ENCODE data around the gene PHF14. TPM values are rescaled to one million over a fixed set of nuclear protein-coding genes. Genes with fewer than 3 reads are reported as not detected.
"Not testable (repeated sequence)": the region's sequence is repeated elsewhere in the genome, so short reads cannot be mapped to it uniquely, and the experiment has no call there.

Gene PHF14
- total RNA-seq (10 to 100 TPM in 8 of 9 donors, 1 to 10 TPM in 1; 8.0 to 49.0 (median 31.6) TPM), polyA plus RNA-seq (10 to 100 TPM; 24.3 to 54.5 (median 29.5) TPM)
- long read RNA-seq, donor 1, partial matches to known transcripts, result 0 of 4 reads
- long read RNA-seq, donor 1, other reads (novel, unspliced or antisense), result 0 of 4 reads
- long read RNA-seq, donor 2, partial matches to known transcripts, result 0 of 3 reads
- long read RNA-seq, donor 2, other reads (novel, unspliced or antisense), result 0 of 3 reads
- long read RNA-seq, donor 3, partial matches to known transcripts, result 5 of 7 reads
- long read RNA-seq, donor 3, other reads (novel, unspliced or antisense), result 0 of 7 reads
- long read RNA-seq, donor 4, partial matches to known transcripts, result 1 of 2 reads
- long read RNA-seq, donor 4, other reads (novel, unspliced or antisense), result 1 of 2 reads
- long read RNA-seq, donor 5, full-length matches to known transcripts, result 38 of 46 reads
- long read RNA-seq, donor 5, partial matches to known transcripts, result 7 of 46 reads
- long read RNA-seq, donor 5, other reads (novel, unspliced or antisense), result 1 of 46 reads
- long read RNA-seq, donor 6, partial matches to known transcripts, result 5 of 5 reads
- long read RNA-seq, donor 6, other reads (novel, unspliced or antisense), result 0 of 5 reads
- long read RNA-seq, donor 7, partial matches to known transcripts, result 9 of 9 reads
- long read RNA-seq, donor 7, other reads (novel, unspliced or antisense), result 0 of 9 reads
- long read RNA-seq, donor 8, partial matches to known transcripts, result 0 of 2 reads
- long read RNA-seq, donor 8, other reads (novel, unspliced or antisense), result 0 of 2 reads
- long read RNA-seq, donor 9, partial matches to known transcripts, result 5 of 8 reads
- long read RNA-seq, donor 9, other reads (novel, unspliced or antisense), result 0 of 8 reads
- long read RNA-seq, donor 10, result 0 reads

GRCh38 chr7:10973061-10973941 lies at the start of gene PHF14:
Gene PHF14, plus strand, starts transcription at chr7:10973872. Its CDS starts 452 bp downstream, at chr7:10974324.
- peak within 1 kb of the TSS; percentile 51 to 88 (median 77) for H3K27ac ChIP-seq
- peaks cover 0 to 22% of the 10 kb centered on the region in 2 donors for H3K4me1 ChIP-seq (replicated peaks in 1 of 2)
- 13 to 15% (median 14%) methylated on average over 38 to 39 of the region's 39 CpGs for WGBS, 4 donors
- H3K9me3 ChIP-seq (replicated peaks in 1 of 3), result no peaks in the 10 kb centered on the region
- no peaks in the 10 kb centered on the region for H3K27me3 ChIP-seq
- peak; percentile 96 to 99 (median 98) for DNase-seq
- peak within 1 kb of the TSS; percentile 9 to 84 (median 69) for H3K4me3 ChIP-seq
- peak; percentile 74 to 91 for TF ChIP-seq POLR2A (IDR thresholded peaks at IDR 0.05)
- TF ChIP-seq CTCF (IDR thresholded peaks at IDR 0.05), result no peak
- H3K36me3 ChIP-seq (replicated peaks in 1 of 2), result peaks cover 0 to 5% of the 10 kb centered on the region in 2 donors
- intact Hi-C loops (cut with DNase I), result no loop called here

- WGBS, 4 donors, result 86 to 95% (median 88%) methylated on average over 2 of the region's 2 CpGs
- H3K36me3 ChIP-seq (replicated peaks in 1 of 2), result no peaks in the 10 kb centered on the region
- intact Hi-C loops (cut with DNase I), result no loop called here
Observed at GRCh38 chr7:10924370-10924769, 49.3 kb upstream of the PHF14 start.

GRCh38 chr7:10928203-10928602 lies 45.5 kb upstream of the PHF14 start:
- H3K27me3 ChIP-seq; H3K27ac ChIP-seq; H3K9me3 ChIP-seq (replicated peaks in 1 of 3); intact Hi-C loops (cut with DNase I); DNase-seq; H3K4me1 ChIP-seq (replicated peaks in 1 of 2); H3K4me3 ChIP-seq: not testable (repeated sequence)
- H3K36me3 ChIP-seq (replicated peaks in 1 of 2), result peaks cover 0 to 13% of the 10 kb centered on the region in 2 donors
- 90 to 93% (median 92%) methylated on average over 3 of the region's 3 CpGs for WGBS, 4 donors

More at GRCh38 chr7:10924370-10924769, 49.3 kb upstream of the PHF14 start:
- TF ChIP-seq CTCF (IDR thresholded peaks at IDR 0.05), result no peak
- no peak for TF ChIP-seq POLR2A (IDR thresholded peaks at IDR 0.05)
- DNase-seq, result no peak
- Histone ChIP-seq H3K9me3 (replicated peaks in 1 of 3) (no peaks in the 10 kb centered on the region), H3K27ac (no peak overlapping the region), H3K27me3 (no peaks in the 10 kb centered on the region), H3K4me3 (no peak overlapping the region), H3K4me1 (replicated peaks in 1 of 2) (no peaks in the 10 kb centered on the region)

GRCh38 chr7:10930551-10930950 lies 43.1 kb upstream of the PHF14 start:
- WGBS, 4 donors, result 92 to 96% (median 95%) methylated on average over 3 of the region's 3 CpGs
- Histone ChIP-seq H3K4me1 (replicated peaks in 1 of 2) (peaks cover 0 to 17% of the 10 kb centered on the region in 2 donors), H3K9me3 (replicated peaks in 1 of 3) (no peaks in the 10 kb centered on the region), H3K36me3 (replicated peaks in 1 of 2) (peaks cover 0 to 24% of the 10 kb centered on the region in 2 donors), H3K4me3 (no peak overlapping the region), H3K27me3 (no peaks in the 10 kb centered on the region), H3K27ac (no peak overlapping the region)
- intact Hi-C loops (cut with DNase I), result no loop called here
- no peak for DNase-seq
- TF ChIP-seq CTCF (IDR thresholded peaks at IDR 0.05), result no peak

Measured in adrenal gland (tissue), 19 donors.